CD4-positive, alpha-beta T cell treated with Interleukin-17A for 4 hours (primary cell): ENCODE data around the gene B3GALNT2.

Experiments
- DNase-seq: peaks from one replicate; pipeline ENCODE4 v3.0.0-alpha.2; 2020; ENCODE audit warnings: mixed read lengths

Gene B3GALNT2

GRCh38 chr1:235408503-235408960, 95.7 kb downstream of the B3GALNT2 start:
- DNase-seq = no peak

DNA sequence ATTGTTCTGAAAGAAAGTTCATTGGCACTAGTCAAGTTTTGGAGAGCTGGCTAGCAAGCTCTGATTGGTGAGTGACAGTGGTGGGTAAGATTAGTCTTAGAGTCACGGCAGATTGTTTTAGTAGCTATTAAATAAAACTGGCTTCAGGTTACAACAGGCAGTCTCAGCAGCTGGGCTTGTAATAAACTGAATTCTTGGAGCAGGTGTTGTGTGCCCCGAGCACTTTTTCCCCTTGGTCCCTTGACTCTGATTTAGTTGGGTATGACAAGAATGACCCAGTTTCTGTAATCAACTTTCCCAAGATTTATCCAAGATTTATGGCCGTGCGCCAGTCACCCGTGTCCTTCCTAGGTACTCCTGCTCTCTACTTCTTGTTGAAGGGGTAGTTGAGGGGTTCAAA, 96.8 kb downstream of the B3GALNT2 start:
- no peak for DNase-seq

GRCh38 chr1:235404190-235404589, 100.1 kb downstream of the B3GALNT2 start:
- no peak for DNase-seq

DNA sequence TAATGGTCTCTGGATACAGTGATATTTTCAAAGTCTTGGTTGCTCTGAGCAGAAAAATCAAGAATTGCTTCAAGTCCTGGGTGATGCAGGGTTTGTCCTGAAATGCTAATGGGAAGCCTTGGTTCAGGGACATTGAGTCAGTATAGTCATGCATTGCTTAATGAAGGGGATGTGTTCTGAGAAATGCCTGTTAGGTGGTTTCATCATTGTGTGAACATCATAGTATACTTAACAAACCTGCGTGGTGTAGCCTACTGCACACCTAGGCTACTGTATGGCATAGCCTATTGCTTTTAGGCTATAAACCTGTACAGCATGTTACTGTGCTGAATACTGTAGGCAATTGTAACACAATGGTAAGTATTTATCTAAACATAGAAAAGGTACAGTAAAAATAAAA, 100.7 kb downstream of the B3GALNT2 start:
- no peak for DNase-seq

DNA sequence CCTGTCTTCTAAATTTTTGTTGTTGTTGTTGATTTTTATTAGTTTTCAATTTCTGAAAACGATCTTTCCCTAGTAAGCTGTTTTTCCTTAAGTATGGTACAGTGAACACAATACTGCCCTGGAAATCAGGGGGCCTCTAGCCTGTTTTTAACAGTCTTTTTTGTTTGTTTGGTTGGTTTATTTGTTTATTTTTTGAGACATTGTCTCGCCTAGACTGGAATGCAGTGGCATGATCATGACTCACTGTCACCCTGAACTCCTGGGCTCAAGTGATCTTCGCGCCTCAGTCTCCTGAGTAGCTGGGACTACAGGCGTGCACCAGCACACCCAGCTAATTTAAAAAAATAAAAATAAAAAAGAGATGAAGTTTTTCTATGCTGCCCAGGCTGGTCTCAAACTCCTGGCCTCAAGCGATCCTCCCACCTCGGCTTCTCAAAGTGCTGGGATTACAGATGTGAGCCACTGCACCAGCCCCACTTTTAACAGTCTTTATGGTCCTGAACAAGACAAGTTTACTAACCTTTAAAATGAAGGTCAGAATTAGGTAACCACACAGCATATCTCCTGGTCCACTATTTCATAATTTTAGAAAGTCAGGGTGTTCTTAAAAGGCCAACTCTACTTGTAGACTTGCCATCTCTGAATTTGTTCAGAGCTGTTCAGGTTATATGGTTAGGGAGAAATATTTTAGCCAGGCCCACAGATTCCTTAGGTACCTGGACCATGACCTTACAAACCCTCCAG, 101.6 kb downstream of the B3GALNT2 start:
- no peak for DNase-seq

DNA sequence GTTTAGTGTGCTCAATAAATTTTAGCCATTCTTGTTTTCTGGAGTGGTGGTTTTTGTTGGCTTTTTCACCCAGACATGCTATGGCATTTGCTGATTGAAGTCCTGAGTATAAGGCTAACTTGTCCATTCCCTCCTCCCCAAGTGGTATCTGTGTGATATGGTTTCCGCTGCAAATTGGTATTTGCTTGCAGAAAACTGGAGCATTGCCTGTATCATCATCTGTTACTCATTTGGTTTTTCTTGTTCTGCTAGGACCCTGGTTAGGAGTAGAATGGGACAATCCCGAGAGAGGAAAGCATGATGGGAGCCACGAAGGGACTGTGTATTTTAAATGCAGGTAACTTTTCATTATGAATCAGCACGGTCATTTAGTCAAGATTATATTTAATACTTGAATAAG, 103.0 kb downstream of the B3GALNT2 start:
- no peak for DNase-seq
